DOHH2 (cell line): Measurements from ENCODE around the gene PLG.

Source experiments
- EZH2phosphoT487 ChIP-seq: fragments of 200-600 bp; sonication (generic); IDR thresholded peaks from 2 replicates; pipeline ENCODE4 v1.6.1; 2017; ENCODE audit warnings: borderline replicate concordance, mild to moderate bottlenecking, antibody characterized with exemption, low read length, moderate library complexity, mixed read lengths
- TF ChIP-seq, protein P1 (sequence below): fragments of 200-600 bp; sonication (generic); IDR thresholded peaks from one replicate; pipeline ENCODE4 v1.5.1; 2014; ENCODE audit warnings: antibody characterized with exemption, mild to moderate bottlenecking, low read depth, low read length; ENCODE audit not compliant: poor library complexity, severe bottlenecking

GRCh38 chr6:160661216-160661615, 40.8 kb upstream of the PLG start:
- no peak for TF ChIP-seq EZH2phosphoT487
- TF ChIP-seq, protein P1, sequence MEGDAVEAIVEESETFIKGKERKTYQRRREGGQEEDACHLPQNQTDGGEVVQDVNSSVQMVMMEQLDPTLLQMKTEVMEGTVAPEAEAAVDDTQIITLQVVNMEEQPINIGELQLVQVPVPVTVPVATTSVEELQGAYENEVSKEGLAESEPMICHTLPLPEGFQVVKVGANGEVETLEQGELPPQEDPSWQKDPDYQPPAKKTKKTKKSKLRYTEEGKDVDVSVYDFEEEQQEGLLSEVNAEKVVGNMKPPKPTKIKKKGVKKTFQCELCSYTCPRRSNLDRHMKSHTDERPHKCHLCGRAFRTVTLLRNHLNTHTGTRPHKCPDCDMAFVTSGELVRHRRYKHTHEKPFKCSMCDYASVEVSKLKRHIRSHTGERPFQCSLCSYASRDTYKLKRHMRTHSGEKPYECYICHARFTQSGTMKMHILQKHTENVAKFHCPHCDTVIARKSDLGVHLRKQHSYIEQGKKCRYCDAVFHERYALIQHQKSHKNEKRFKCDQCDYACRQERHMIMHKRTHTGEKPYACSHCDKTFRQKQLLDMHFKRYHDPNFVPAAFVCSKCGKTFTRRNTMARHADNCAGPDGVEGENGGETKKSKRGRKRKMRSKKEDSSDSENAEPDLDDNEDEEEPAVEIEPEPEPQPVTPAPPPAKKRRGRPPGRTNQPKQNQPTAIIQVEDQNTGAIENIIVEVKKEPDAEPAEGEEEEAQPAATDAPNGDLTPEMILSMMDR = no peak
